NCI-H2196 (cell line): Measurements from ENCODE around the gene PCDHA5.

ENCODE experiments used
- DNase-seq: peaks from one replicate; lab custom pipeline; 2025; ENCODE audit not compliant: unreplicated experiment; lab: John Stamatoyannopoulos, UW

Gene PCDHA5

DNA sequence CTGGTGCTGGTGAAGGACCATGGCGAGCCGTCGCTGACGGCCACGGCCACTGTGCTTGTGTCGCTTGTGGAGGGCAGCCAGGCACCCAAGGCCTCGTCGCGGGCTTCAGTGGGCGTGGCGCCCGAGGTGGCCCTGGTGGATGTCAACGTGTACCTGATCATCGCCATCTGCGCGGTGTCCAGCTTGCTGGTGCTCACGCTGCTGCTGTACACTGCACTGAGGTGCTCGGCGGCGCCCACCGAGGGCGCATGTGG, 36.5 kb downstream of the PCDHA5 start:
- DNase-seq = no peak

DNA sequence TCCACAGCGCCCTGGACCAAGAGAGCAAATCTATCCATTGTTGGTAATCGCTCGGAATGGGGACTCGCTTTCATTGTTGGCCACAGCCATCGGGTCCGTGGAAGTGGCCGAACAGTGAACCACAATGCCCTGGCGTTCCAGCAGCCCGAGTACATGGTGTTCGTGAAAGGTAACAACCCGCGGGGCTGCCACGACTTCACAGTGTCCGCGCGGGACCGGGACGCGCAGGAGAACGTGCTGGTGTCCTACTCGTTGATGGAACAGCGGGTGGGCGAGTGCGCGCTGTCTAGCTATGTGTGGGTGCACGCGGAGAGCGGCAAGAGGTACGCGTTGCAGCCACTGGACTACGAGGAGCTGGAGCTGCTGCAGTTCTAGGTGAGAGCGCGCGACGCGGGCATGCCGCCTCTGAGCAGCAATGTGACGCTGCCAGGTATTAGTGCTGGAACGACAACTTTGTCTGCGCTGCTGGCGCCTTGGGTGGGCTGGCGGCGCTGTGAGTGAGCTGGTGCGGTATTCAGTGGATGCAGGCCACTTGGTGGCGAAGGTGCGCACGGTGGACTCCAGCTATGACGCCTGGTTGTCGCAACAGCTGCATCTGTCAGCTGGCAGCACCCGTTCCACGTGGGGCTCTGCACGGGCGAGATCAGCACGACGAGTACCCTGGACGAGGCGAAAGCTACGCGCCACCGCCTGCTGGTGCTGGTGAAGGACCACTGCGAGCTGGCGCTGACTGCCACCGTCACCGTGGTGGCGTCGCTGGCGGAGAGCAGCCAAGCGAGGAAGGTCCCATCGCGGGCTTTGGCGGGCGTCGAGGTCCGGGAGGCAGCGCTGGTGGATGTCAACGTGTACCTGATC, 41.3 kb downstream of the PCDHA5 start:
- DNase-seq = no peak

DNA sequence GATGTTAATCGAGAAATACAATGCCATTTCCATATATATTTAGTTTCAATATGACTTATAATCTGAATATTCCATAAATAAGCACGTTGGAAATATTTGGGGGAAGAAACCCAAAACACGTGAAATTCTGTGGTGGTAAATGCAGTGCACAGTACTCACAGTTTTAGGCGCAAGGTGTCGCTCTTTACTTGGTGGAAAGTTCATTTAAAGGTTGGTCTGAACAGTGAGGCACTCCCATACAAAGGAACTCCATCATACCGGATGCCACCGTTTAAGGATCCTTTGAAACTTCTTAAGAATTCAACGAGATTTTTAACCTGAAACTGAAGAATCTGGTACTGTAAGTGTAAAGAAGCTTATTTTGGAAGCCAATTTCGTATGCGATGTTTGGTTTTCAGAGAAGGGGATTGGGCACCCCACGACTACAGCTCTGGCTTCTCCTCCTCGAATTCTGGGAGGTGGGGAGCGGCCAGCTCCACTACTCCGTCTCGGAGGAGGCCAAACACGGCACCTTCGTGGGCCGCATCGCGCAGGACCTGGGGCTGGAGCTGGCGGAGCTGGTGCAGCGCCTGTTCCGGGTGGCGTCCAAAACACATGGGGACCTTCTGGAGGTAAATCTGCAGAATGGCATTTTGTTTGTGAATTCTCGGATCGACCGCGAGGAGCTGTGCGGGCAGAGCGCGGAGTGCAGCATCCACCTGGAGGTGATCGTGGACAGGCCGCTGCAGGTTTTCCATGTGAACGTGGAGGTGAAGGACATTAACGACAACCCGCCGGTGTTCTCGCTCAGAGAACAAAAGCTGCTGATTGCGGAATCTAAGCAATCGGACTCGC, 47.5 kb downstream of the PCDHA5 start, which contains the start of gene PCDHA11:
TSS of gene PCDHA11 (plus strand) at position 237 of the 834 bp plus-strand sequence. CDS start at position 384, 147 bp downstream.
- no peak for DNase-seq

DNA sequence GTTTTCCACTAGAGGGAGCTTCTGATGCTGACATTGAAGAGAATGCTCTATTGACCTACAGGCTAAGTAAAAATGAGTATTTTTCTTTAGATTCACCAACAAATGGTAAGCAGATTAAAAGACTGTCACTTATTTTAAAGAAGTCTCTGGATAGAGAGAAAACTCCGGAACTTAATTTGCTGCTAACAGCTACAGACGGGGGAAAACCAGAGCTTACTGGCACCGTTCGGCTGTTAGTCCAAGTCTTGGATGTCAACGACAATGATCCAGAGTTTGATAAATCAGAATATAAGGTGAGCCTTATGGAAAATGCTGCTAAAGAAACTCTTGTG, 48.1 kb downstream of the PCDHA5 start:
- no peak for DNase-seq

DNA sequence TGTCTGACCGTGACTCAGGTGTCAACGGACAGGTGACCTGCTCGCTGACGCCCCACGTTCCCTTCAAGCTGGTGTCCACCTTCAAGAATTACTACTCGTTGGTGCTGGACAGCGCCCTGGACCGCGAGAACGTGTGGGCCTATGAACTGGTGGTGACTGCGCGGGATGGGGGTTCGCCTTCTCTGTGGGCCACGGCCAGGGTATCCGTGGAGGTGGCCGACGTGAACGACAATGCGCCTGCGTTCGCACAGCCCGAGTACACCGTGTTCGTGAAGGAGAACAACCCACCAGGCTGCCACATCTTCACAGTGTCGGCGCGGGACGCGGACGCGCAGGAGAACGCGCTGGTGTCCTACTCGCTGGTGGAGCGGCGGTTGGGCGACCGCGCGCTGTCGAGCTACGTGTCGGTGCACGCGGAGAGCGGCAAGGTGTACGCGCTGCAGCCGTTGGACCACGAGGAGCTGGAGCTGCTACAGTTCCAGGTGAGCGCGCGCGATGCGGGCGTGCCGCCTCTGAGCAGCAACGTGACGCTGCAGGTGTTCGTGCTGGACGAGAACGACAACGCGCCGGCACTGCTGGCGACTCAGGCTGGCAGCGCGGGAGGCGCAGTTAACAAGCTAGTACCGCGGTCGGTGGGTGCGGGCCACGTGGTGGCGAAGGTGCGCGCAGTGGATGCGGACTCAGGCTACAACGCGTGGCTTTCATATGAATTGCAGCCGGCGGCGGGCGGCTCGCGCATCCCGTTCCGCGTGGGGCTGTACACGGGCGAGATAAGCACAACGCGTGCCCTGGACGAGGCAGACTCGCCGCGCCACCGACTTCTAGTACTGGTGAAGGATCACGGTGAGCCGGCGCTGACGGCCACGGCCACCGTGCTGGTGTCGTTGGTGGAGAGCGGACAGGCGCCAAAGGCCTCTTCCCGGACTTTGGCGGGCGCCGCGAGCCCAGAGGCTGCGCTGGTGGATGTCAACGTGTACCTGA, 49.1 kb downstream of the PCDHA5 start:
- DNase-seq = no peak
